Vagina (tissue), 2 donors: Measurements from ENCODE around the gene MXD4. TPM values are rescaled to one million over a fixed set of nuclear protein-coding genes. Genes with fewer than 3 reads are reported as not detected.

ENCODE experiments used
- DNase-seq, 2 donors: peaks; one replicate each; pipeline ENCODE4 v3.0.0-alpha.2; 2017; ENCODE audit errors: extremely low spot score in 2 of 2
- H3K27ac ChIP-seq: fragments of 200-600 bp; sonication (generic); one replicate; pipeline ENCODE4 v1.5.1; 2019
- H3K27me3 ChIP-seq: fragments of 200-600 bp; sonication (generic); one replicate; pipeline ENCODE4 v1.5.1; 2019
- H3K36me3 ChIP-seq, 2 donors: fragments of 200-600 bp; sonication (generic); one replicate each; pipeline ENCODE4 v1.5.1; 2017 to 2019
- H3K4me1 ChIP-seq: fragments of 200-600 bp; sonication (generic); one replicate; pipeline ENCODE4 v1.5.1; 2019
- H3K4me3 ChIP-seq, 2 donors: fragments of 200-600 bp; sonication (generic); 1 replicate in 1 of 2; 2 replicates in 1 of 2; pipeline ENCODE4 v1.5.1; 2016 to 2019
- H3K9me3 ChIP-seq: fragments of 200-600 bp; sonication (generic); one replicate; pipeline ENCODE4 v1.5.1; 2019
- CTCF ChIP-seq, 3 experiments: fragments of 450-650 bp in 2 of 3; fragments of 200-600 bp in 1 of 3; sonication (generic) in 1 of 3; IDR thresholded peaks; one replicate each; pipeline ENCODE4 v1.5.1; 2017 to 2019; ENCODE audit warnings: antibody characterized with exemption in 3 of 3, mild to moderate bottlenecking in 2 of 3, moderate library complexity in 2 of 3
- POLR2A ChIP-seq, 2 donors: fragments of 450-650 bp; IDR thresholded peaks; one replicate each; pipeline ENCODE4 v1.6.1; 2017; ENCODE audit warnings: antibody characterized with exemption in 2 of 2, mild to moderate bottlenecking in 2 of 2, moderate library complexity in 2 of 2
- POLR2AphosphoS5 ChIP-seq, 2 donors: sonication (generic); formaldehyde crosslinking; IDR thresholded peaks; one replicate each; pipeline ENCODE4 v1.9.0; 2017; ENCODE audit warnings: antibody characterized with exemption in 2 of 2, mild to moderate bottlenecking in 2 of 2, low read depth in 1 of 2; ENCODE audit not compliant: insufficient read depth in 1 of 2
- intact Hi-C: fragments of 100-400 bp; cut with DNase I; formaldehyde crosslinking; loops from one replicate; pipeline ENCODE4 v1.15.1; 2023
- total RNA-seq: library from RNA; depleted of rRNA; stranded (reverse); fragments of >200 nt; gene quantifications from one replicate; pipeline ENCODE4 v1.2.3, GENCODE V29; 2016

The MXD4 gene
- total RNA-seq, 1 donor from 2014 or later, result 27.5 TPM

- peaks cover 68% of the 10 kb centered on the region for H3K4me1 ChIP-seq
- DNase-seq, result no peak
- H3K9me3 ChIP-seq, result no peaks in the 10 kb centered on the region
- intact Hi-C loops, result loop anchor here (5.0 to 10.0 kb wide), 2 partner anchors 154 to 276 kb away; partner anchors contain the start of genes CFAP99, FAM193A and ZFYVE28
- H3K27ac ChIP-seq, result peak overlapping the region; percentile 91
- TF ChIP-seq POLR2AphosphoS5 (IDR thresholded peaks at IDR 0.05; ENCODE audit: insufficient read depth in 1 of 2, low read depth in 1 of 2), result peak in 1 of 2 donors; percentile 34
- TF ChIP-seq CTCF (IDR thresholded peaks at IDR 0.05), result no peak
- no peaks in the 10 kb centered on the region for H3K36me3 ChIP-seq
- no peaks in the 10 kb centered on the region for H3K27me3 ChIP-seq
- H3K4me3 ChIP-seq, result peak overlapping the region; percentile 83 to 93
Observed at GRCh38 chr4:2261110-2261852, 628 bp downstream of the MXD4 start.

GRCh38 chr4:2260344-2261109 lies 1.4 kb downstream of the MXD4 start:
- peak in 1 of 2 donors; percentile 87 for DNase-seq
- TF ChIP-seq POLR2AphosphoS5 (IDR thresholded peaks at IDR 0.05; ENCODE audit: insufficient read depth in 1 of 2, low read depth in 1 of 2) (no peak), POLR2A (IDR thresholded peaks at IDR 0.05) (no peak), CTCF (IDR thresholded peaks at IDR 0.05) (no peak)
- intact Hi-C loops, result loop anchor here (5.0 to 10.0 kb wide), 2 partner anchors 154 to 277 kb away; partner anchors contain the start of genes CFAP99, FAM193A and ZFYVE28

GRCh38 chr4:2259541-2260343 lies 2.2 kb downstream of the MXD4 start:
- Histone ChIP-seq H3K4me1 (peaks cover 76% of the 10 kb centered on the region), H3K27ac (peak overlapping the region; percentile 91), H3K27me3 (no peaks in the 10 kb centered on the region), H3K36me3 (peaks cover 0 to 4% of the 10 kb centered on the region in 2 donors), H3K4me3 (peak overlapping the region; percentile 83 to 93), H3K9me3 (no peaks in the 10 kb centered on the region)
- DNase-seq, result peak in 1 of 2 donors; percentile 84
- intact Hi-C loops, result loop anchor here (5.0 to 10.0 kb wide), 2 partner anchors 155 to 278 kb away; partner anchors contain the start of genes CFAP99, FAM193A and ZFYVE28
- TF ChIP-seq POLR2AphosphoS5 (IDR thresholded peaks at IDR 0.05; ENCODE audit: insufficient read depth in 1 of 2, low read depth in 1 of 2) (no peak), CTCF (IDR thresholded peaks at IDR 0.05) (no peak), POLR2A (IDR thresholded peaks at IDR 0.05) (no peak)

More at GRCh38 chr4:2260344-2261109, 1.4 kb downstream of the MXD4 start:
- Histone ChIP-seq H3K27ac (peak overlapping the region; percentile 91), H3K9me3 (no peaks in the 10 kb centered on the region), H3K27me3 (no peaks in the 10 kb centered on the region), H3K4me3 (peak overlapping the region; percentile 83 to 93), H3K4me1 (peaks cover 69% of the 10 kb centered on the region), H3K36me3 (no peaks in the 10 kb centered on the region)

GRCh38 chr4:2259036-2259540 lies 2.8 kb downstream of the MXD4 start:
- H3K27me3 ChIP-seq, result no peaks in the 10 kb centered on the region
- no peaks in the 10 kb centered on the region for H3K9me3 ChIP-seq
- DNase-seq, result peak in 1 of 2 donors; percentile 87
- peaks cover 79% of the 10 kb centered on the region for H3K4me1 ChIP-seq
- peaks cover 0 to 10% of the 10 kb centered on the region in 2 donors for H3K36me3 ChIP-seq
- peak overlapping the region; percentile 83 to 93 for H3K4me3 ChIP-seq
- H3K27ac ChIP-seq, result peak overlapping the region; percentile 91
- TF ChIP-seq POLR2AphosphoS5 (IDR thresholded peaks at IDR 0.05; ENCODE audit: insufficient read depth in 1 of 2, low read depth in 1 of 2) (no peak), CTCF (IDR thresholded peaks at IDR 0.05) (no peak), POLR2A (IDR thresholded peaks at IDR 0.05) (no peak)
- intact Hi-C loops, result no loop called here
